Astrocyte (in vitro differentiated cells and primary cell): ENCODE data around the gene B4GALNT2.

ENCODE experiments used
- CTCF ChIP-seq: IDR thresholded peaks from 2 replicates; pipeline ENCODE4 v1.5.1; 2011; ENCODE audit warnings: low read depth, mild to moderate bottlenecking, inconsistent platforms, low read length, moderate library complexity; ENCODE audit not compliant: insufficient read depth
- EZH2 ChIP-seq: IDR thresholded peaks from 2 replicates; pipeline ENCODE4 v1.6.1; 2012; ENCODE audit warnings: mild to moderate bottlenecking, low read length, inconsistent platforms; ENCODE audit not compliant: insufficient read depth

- no peak for TF ChIP-seq CTCF
- TF ChIP-seq EZH2 = no peak
Observed at GRCh38 chr17:49108318-49108717, 24.3 kb upstream of the B4GALNT2 start.
